IPS-NIHi11 (cell line): ENCODE measurements around the gene PTBP3.
"Not testable (repeated sequence)": the region's sequence is repeated elsewhere in the genome, so short reads cannot be mapped to it uniquely, and the experiment has no call there.

Experiments used
- DNase-seq: peaks from one replicate; pipeline ENCODE4 v3.0.0; 2012; ENCODE audit warnings: mixed read lengths, low spot score

Gene PTBP3

DNA sequence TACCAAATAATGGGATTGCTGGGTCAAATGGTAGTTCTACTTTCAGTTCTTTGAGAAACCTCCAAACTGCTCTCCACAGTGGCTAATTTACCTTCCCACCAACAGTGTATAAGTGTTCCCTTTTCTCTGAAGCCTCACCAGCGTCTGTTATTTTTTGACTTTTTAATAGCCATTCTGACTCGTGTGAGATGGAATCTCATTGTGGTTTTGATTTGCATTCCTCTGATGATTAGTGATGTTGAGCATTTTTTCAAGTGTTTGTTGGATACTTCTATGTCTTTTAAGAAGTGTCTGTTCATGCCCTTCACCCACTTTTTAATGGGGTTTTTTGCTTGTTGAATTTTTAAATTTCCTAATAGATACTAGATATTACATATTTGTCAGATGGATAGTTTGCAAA lies 129.9 kb downstream of the PTBP3 start:
- DNase-seq, result no peak

DNA sequence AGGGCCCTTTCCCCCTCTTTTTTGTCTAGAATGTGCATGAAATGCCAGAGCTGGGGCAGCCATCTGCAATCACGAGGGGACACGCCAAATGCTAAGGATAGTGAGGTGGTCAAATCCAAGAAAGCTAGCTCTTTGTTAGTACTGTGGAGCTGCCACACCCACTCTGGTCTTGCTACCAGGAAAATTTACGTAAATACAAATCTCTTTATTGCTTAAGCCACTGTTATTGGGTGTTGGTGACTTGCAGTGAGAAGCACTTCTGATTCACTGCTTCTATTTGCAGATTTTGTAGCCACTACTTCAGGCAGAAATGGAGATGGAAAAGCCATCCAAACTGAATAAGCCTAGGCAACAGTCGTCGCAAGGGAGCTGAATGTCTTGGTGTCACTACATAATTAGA lies 132.7 kb downstream of the PTBP3 start:
- peak; percentile 8 for DNase-seq

DNA sequence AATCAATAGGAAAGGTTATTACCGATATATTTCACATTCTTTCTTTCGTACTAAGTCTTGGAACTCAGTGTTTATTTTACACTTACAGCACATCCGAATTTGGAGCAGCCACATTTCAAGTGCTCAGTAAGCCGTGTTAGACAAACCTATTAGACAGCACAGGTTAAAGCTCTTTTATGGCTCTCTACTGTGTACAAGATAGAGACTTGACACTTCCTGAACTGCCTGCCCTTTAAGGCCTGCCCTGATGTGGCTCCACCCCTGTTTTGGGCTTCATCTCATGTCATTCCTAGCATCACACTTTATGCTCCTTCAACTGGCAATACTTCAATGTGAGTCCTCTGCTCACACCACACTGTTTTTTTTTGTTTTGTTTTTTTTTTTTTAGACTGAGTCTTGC lies 134.8 kb downstream of the PTBP3 start:
- no peak for DNase-seq

DNA sequence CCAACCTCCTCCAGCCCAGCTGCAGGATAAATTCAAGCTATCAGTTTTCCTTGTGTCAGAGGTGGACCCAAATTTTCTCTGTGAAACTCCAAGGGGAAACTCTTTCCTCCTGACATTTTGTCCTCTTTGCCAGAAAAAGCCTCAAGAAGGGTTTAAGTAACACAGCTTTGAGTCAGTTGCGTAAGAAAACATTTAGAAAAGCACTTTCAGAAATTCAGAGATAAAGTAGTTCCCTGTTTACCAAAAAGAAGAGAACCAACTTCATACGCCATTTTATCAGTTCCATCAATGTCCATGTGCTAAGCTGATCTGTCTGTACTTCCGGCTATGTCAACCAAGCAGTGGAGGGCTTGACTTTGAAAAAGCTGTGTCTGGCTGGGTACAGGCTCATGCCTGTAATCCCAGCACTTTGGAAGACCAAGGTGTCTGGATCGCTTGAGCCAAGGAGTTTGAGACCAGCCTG lies 138.4 kb downstream of the PTBP3 start:
- no peak for DNase-seq

DNA sequence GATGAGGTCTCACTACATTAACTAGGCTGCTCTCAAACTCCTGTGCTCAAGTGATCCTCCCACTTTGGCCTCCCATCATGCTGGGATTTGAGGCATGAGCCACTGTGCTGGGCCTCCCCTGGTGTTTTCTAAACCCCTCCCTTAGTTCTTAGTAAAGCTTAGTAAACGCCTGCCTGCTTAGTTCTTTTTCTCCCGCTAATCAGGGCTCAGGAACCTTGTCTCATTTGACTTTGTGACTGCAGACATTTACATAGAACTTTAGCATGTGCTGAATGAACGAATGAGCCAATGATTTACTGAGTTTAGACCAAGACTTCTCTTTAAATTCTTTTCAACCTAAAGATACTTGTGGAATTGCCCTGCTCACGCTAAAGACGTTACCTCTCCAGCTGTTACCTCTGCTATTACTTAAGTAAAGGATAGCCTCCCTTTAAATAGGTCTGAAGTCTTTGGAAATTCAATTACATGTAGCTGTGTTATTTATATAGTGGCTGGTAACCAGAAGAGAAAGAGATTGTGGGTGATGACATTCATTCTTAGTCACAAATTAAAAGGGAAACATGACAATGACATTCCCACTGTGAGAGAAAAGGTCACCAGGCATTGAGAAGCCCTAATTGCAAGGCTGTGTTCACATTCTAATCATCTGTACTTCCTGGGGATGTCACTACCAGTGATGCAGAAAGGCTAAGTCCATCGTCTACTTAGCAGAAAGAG lies 139.7 kb downstream of the PTBP3 start:
- DNase-seq, result no peak

DNA sequence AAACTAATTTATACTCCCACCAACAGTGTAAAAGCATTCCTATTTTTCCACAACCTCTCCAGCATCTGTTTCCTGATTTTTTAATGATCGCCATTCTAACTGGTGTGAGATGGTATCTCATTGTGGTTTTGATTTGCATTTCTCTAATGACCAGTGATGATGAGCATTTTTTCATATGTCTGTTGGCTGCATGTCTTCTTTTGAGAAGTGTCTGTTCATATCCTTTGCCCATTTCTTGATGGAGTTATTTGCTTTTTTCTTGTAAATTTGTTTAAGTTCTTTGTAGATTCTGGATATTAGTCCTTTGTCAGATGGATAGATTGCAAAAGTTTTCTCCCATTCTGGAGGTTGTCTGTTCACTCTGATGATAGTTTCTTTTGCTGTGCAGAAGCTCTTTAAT lies 143.1 kb downstream of the PTBP3 start:
- DNase-seq, result not testable (repeated sequence)

DNA sequence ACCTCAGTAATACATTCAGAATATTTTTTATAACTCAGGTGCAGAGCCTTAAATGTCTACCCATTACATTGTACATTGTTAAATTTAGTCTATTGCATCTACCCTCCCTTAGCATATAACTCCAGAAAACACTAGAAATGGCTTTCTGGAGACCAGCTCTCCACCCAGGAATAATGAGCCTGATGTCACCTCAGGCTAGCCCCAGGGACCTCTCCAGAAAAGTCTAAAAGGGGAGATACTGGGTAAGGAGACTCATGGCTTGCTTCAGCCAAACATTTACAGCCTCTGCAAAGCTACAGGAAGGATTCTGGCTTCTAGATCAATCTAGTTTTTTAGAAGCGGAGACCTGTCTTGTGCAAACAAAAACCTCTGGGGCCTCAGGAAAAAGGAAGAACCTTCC lies 144.5 kb downstream of the PTBP3 start:
- DNase-seq, result no peak

DNA sequence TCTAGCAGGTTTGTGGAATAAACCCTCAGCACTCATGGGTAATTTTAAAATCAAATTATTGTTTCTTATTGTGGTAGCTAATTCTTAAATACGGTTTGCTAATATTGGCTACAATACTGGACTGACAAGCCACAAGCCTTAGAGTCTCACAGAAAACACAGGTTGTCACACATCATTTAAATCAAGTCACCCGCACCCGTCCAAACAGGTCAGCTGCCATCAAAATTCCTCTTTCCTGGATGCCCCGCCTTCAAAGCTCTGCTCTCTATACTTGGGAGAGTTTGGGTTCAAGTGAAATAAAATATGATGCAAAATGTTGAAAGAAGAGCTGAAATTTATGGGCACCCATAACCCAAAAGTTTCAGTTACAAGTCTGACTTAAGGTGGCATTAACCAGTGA lies 146.0 kb downstream of the PTBP3 start:
- DNase-seq, result no peak

DNA sequence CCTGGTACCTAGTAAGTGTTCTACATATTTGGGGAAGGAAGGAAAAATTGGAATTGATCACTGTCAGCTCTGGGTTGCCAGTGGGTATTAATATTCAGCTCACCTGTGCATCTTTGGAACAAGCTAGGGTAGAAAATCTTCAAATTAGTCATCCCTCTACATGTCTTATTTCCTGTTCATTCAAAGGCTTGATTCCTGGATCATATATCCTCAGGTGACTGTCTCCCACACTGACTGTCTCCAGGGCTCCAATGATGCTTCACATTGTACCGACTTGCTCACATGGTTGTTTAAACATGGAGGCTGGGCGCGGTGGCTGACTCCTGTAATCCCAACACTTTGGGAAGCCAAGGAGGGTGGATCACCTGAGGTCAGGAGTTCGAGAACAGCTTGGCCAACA lies 146.7 kb downstream of the PTBP3 start:
- no peak for DNase-seq

DNA sequence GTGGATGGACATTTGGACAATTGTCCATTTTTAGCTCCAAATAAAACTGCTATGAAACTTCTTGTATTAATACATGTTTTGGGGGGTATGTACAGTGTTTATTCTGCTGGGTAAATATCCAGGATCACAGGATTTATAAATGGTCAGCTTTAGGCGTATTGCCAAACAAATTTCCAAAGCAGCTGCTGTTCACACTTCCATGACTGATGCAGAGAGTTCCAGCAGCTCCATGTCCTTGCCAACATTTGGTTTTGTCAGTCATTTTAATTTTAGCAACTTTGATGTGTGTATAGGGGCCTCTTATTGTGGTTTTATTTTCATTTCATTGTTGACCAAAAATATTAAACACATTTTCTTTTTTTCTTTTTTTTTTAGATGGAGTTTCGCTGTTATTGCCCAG lies 148.5 kb downstream of the PTBP3 start:
- DNase-seq, result no peak

DNA sequence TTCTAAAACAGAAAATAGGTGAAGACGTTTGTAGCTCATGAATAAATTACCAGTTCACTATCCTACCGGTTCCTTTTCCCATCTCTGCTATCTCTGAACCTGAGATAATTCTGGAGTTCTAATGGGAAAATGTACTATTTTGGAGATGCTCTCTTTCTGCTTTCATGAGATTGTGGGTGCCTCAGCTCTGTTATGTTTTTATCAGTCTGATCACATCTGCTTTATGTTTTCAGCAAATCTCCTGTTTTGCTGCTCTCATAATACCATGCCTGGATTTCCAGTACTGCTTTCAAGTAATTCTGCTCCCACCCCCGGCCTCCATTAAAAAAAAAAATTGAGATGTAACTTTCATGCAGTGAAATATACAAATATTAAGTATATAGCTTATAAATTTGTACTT lies 149.2 kb downstream of the PTBP3 start:
- DNase-seq, result no peak

DNA sequence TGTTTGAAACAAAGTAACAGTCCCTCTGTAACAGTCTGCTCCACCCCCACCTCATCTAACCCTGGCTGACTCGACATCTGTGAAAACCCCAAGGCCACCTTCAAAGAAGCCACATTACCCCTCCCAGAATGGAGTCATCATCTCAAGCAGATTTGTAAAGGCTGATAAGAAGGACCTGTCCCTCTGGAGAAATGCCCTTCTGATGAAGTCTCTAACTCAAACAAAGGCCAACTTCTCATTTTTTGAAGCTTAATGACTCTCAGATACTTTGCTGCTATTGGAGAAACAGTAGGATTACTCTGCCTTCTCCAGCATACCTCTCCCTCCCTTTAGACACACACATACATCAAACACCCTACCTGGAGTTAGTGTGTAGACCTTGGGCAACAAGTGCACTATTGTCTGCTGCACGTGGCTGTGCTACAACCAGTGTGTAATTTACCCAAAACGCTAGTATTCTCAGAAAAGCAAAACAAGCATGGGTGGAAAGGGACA lies 153.0 kb downstream of the PTBP3 start:
- no peak for DNase-seq

DNA sequence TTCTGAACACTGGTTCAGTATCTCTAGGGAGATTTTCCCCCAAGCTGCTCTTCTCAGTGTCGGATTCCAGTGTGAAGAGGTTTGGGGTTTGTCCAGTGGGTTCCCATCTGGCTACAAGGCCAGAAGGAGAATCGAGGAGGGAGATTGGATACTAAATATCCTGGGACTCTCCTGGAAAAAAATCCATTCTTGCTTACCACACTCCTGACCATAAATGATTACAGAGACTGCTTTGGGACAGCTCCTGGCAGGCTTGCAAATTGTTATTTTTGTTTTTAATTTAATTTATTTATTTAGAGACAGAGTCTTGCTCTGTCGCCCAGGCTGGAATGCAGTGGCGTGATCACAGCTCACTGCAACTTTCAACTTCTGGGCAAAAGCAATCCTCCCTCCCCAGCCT lies 153.6 kb downstream of the PTBP3 start:
- no peak for DNase-seq

DNA sequence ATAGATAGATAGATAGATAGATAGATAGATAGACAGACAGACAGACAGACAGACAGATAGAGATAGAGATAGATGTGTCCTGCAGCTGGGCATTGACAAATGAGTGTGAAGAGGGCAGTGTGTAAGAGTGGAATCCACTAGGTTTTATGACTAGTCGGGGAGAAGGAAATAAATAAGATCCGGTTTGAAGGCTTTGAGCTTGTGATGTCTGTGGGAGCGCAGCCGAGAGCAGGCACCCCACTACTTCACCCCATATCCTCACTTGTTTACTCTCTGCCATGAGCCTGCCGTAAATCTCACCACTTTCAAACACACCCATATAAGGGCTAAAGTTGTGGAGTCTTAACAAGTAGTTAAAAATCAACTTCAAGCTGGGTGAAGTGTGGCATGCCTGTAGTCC lies 156.9 kb downstream of the PTBP3 start:
- DNase-seq, result no peak

DNA sequence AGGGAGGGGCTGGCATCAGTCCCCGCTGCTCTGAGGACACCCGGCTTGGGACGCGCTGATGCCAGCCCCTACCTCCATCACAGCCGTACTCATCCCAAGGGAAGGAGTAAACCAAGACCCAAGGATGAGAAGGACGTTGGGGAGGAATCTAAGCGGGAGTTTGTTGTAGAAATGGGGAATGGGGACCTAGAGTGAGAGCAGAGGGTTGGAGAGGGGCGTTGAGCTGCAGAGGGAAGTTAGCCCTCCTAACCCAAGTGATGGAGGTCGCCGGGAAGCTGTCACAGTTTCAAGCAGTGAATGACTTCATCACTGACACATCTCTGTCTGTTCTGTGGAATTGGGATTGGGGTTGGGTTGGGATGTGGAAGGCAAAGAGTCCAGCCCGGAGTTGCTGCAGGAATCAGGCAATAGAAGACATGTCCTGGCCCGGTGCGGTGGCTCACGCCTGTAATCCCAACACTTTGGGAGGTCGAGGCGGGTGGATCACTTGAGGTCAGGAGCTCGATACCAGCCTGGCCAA lies 157.6 kb downstream of the PTBP3 start:
- DNase-seq, result peak; percentile 46

DNA sequence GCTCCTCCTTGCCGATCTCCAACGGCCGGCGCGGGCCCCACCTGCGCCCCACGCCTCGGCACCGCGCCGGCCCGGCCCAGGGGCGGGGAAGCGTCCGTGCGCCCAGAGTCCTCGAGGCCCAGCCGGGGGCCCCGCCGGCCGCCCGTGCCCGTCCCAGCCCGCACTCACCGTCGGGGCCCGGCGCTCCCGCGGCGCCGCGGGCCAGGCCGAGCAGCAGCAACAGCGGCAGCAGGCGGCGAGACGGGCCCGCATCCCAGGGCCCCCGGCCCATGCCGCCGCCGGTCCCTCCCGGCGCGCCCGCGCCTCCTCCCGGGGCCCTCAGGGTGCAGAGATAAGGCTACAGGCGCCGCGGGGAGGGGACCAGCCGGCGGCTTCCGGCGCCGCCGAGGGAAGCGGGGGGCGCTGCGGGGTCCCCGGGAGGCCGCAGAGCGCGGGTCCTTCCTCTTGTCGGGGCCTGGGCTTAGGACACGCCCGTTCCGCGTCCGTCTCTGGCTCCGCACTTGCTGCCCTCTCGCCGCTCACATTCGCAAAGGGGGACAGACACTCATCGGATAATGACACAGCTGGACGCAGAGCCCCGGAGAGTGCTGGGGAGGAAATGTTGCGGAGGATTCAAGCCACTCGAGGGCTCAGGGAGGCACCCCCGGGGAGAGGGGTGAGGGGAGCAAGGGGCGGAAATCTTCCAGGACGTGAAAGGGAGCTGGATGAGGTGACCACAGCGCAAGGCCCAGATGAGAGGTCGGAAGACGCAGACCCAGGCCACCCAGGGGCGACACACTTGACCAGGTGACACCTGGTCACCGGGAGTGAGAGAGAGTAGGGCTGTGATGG lies 158.2 kb downstream of the PTBP3 start, which contains the start of gene SUSD1:
Gene SUSD1, minus strand, starts transcription at position 333 of the 831 bp plus-strand sequence. Its CDS starts 62 bp downstream, at position 271.
- DNase-seq, result peak; percentile 74

DNA sequence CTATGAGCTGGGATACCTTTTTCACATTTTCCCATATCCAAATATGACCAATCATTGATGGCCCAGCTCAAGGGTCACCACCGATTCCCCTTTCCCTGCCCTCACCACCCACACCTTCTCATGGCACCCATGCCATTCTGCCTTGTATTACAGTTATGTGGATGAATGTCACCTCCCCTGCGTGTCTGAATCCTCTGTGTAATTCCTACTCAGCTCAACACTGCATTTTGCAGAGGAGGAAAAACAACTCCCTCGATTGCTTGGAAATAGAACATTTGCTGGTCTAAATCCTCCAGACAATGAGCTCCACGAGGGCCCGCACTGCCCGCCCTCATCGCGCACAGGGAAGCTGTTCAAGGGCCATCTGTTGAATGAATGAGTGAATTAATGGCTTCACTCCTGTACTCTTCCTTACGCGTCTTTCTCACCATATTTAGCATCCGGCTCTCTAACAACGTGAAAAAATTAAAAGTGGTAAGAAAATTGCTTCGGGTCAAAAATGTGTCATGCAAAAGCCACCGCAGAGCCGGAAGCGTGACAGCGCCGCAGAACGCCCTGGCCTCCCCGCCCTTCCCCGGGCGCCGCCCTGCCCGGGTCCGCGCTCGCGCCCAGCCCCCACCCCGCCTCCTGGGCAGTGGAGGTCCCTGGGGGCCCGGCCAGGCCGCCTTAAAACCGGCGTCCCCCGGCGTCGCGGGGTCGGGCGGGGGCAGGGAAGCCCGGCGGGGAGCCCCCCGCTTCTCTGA lies 159.0 kb downstream of the PTBP3 start:
- peak; percentile 79 for DNase-seq

DNA sequence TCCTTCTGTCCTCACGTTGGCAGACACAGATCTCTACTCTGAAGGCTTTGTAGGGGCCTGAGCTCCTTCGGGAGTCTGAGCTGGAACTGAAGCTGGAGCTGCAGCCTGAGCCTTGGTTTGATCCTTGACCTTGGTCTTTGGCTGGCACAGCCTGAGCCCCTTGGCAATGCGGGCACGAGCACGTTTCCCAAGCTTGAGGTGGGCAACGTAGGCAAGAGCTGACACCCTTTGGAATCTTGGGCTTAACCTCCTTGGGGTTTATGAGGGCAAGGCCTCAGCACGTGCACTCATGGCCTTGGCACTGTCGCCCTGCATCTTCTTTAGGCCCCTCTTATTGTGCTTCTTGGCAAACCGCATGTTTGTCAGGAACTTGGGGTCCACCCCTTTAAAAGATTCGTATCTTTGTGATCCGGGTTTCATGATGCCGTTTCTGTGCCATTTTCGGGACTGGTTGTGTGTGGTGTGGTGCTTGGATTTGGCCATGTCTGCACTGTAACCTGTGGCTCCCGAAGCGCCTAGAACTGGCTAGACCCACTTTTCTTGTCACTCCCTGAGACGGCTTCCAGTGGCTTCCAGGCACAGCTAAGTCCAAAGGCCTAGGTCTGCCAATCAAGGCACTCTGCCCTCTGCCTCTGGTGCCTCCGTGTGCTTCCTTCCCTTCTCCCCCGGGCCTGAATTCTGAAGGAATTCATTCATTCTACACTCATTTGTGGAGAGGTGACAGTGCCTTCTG lies 159.8 kb downstream of the PTBP3 start:
- DNase-seq, result no peak

DNA sequence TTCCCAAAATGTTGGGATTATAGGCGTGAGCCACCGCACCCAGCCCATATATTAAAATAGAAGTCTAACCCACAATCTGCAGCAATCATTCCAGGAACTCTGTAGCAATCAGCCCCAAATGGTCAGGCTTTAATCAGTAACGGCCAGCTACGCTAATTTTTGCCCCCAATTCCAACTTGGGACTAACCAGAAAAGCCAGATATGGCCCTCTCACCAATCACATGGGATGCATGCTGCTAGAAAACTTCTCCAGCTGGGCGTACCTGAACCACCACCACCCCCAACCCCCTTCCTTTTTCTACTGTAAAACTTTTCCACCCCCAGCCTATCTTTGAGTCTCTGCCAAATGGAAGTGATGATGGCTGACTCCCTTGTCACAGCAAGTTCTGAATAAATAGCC lies 162.5 kb downstream of the PTBP3 start:
- DNase-seq, result no peak

DNA sequence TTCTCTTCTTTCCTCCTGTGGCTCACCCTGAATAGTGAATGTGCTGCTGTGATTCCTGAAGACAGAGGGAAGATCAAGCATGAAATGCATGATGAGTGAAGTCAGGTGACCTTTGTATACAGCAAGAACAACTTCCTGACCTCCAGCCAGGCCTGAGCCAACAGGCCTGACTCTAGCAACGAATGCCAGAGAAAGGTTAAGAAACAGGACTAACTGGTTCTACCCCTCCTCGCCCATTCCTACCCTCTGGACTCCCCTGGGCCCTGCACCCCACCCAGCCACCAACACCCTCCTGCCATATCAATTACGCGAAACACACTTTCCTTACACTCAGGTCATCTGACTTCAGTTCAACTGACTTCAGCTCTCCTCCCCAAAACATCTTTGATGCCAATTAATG lies 163.2 kb downstream of the PTBP3 start:
- DNase-seq, result peak; percentile 48

DNA sequence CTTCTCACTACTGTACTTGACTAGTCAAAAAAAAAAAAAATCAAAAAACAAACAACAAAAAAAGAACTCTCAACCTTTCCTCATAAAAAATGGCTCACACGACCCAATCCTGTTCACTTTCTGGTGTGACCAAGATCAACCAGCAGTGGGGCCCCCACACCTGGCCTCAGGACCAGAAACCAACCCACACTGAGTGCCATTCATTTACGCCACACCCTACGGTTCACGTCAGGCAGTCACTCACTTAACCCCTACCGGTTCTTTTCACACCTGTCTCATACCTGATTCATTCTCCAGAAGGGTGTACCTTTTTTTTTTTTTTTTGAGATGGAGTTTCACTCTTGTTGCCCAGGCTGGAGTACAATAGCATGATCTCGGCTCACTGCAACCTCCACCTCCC lies 164.1 kb downstream of the PTBP3 start:
- DNase-seq, result no peak

DNA sequence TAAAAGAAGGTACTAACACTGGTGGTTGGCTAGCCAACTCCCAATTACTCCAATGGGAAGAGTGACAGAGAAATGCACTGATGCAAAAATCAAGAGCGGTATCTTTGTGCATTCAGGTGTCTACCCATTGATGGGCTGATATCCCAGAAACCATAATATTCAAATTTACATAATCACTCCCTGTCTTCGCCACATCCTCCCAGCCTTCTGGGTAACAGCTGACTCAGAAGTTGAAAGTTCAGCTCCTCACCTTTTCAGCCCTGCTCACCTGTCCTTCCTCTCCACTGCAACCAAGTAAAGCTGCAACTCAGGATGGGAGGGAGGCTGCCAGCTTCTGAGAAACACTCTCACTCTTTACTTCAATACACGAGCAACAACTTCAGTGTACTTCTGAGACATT lies 165.2 kb downstream of the PTBP3 start:
- DNase-seq, result no peak
